PC-3 (cell line): ENCODE data around the gene TEAD1.

Experiments used
- EZH2 ChIP-seq: fragments of 300-600 bp; sonication (generic); IDR thresholded peaks from one replicate; pipeline ENCODE4 v1.6.1; 2017; ENCODE audit warnings: antibody characterized with exemption, mild to moderate bottlenecking, low read length; ENCODE audit not compliant: unreplicated experiment
- EZH2phosphoT487 ChIP-seq: fragments of 300-600 bp; sonication (generic); IDR thresholded peaks from 2 replicates; pipeline ENCODE4 v1.6.1; 2018; ENCODE audit warnings: mild to moderate bottlenecking, antibody characterized with exemption, low read length, borderline replicate concordance
- TF ChIP-seq, protein P1 (sequence below): fragments of 300-600 bp; sonication (generic); conservative IDR thresholded peaks from 2 replicates; pipeline ENCODE4 v1.5.1; 2017; ENCODE audit warnings: antibody characterized with exemption, low read depth, mild to moderate bottlenecking, low read length

DNA sequence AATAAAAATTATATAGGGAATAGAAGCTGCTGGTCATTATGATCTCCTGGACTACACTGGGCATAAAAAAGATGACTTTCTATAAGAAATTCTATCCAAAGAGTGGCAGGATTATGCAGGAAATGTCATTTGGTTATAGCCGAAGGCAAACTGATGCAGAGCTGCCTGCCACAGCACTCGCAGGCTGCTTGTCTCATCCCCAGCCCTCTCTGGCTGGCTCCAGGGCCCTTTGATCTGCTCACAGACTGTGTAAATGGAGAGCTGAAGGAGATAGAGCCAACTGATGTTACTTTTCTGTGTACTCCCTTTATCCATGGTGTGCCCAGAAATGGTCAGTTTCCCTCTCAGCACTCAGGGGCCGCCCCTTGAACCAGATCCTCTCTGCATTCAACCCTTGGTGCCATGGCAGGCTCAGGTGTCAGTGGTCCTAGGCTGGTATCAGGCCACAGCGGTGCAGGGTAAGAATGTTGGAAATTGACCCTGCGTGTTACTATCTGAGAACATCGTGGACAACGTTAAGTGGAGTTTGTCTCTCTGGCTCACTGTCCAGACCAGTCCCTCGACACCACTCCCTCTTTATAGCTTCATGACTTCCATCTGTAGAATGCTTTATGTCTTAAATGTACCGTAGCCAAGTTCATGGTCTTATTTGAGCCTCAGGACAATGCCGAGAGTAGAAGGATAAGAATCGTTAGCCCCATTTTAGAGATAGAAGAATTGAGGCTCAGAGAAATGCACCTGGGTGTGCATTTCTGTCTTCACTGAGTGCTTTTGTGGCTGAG is 27.8 kb downstream of the TEAD1 start:
- TF ChIP-seq, protein P1, sequence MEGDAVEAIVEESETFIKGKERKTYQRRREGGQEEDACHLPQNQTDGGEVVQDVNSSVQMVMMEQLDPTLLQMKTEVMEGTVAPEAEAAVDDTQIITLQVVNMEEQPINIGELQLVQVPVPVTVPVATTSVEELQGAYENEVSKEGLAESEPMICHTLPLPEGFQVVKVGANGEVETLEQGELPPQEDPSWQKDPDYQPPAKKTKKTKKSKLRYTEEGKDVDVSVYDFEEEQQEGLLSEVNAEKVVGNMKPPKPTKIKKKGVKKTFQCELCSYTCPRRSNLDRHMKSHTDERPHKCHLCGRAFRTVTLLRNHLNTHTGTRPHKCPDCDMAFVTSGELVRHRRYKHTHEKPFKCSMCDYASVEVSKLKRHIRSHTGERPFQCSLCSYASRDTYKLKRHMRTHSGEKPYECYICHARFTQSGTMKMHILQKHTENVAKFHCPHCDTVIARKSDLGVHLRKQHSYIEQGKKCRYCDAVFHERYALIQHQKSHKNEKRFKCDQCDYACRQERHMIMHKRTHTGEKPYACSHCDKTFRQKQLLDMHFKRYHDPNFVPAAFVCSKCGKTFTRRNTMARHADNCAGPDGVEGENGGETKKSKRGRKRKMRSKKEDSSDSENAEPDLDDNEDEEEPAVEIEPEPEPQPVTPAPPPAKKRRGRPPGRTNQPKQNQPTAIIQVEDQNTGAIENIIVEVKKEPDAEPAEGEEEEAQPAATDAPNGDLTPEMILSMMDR, result no peak
- TF ChIP-seq EZH2phosphoT487 (no peak), EZH2 (no peak)
